GM21723 (cell line): Measurements from ENCODE around the gene TFDP2.

Experiments
- ATAC-seq: cut with Tn5 transposase; IDR thresholded peaks from one replicate; pipeline ENCODE4 v1.9.1; 2021; ENCODE audit warnings: mild to moderate bottlenecking, moderate library complexity; ENCODE audit not compliant: unreplicated experiment

TFDP2 gene

GRCh38 chr3:141972399-141972798 is 176.9 kb downstream of the TFDP2 start:
- ATAC-seq: no peak

- ATAC-seq: no peak
These were observed 177.8 kb downstream of the TFDP2 start for GRCh38 chr3:141971571-141971970.

- ATAC-seq: no peak
These were observed 179.6 kb downstream of the TFDP2 start for GRCh38 chr3:141969711-141970110.

- ATAC-seq: no peak
These were observed 183.9 kb downstream of the TFDP2 start for GRCh38 chr3:141965471-141965870.

GRCh38 chr3:141963301-141963700 is 186.0 kb downstream of the TFDP2 start:
- no peak for ATAC-seq

GRCh38 chr3:141960731-141961130 is 188.6 kb downstream of the TFDP2 start:
- no peak for ATAC-seq

GRCh38 chr3:141959589-141960554 is 189.5 kb downstream of the TFDP2 start:
- ATAC-seq: no peak

- ATAC-seq: no peak
These were observed 194.2 kb downstream of the TFDP2 start for GRCh38 chr3:141955175-141955574.

- no peak for ATAC-seq
These were observed 196.7 kb downstream of the TFDP2 start for GRCh38 chr3:141952611-141953010.

GRCh38 chr3:141950572-141951493 is 198.5 kb downstream of the TFDP2 start:
- no peak for ATAC-seq

GRCh38 chr3:141949972-141950371 is 199.4 kb downstream of the TFDP2 start:
- ATAC-seq: no peak

- no peak for ATAC-seq
These were observed 199.9 kb downstream of the TFDP2 start for GRCh38 chr3:141949399-141949798.

- ATAC-seq: no peak
These were observed 203.4 kb downstream of the TFDP2 start for GRCh38 chr3:141945726-141946485.

- ATAC-seq: no peak
These were observed 207.3 kb downstream of the TFDP2 start for GRCh38 chr3:141942006-141942405.

GRCh38 chr3:141941093-141941492 is 208.3 kb downstream of the TFDP2 start:
- ATAC-seq: no peak

- ATAC-seq: no peak
These were observed 209.1 kb downstream of the TFDP2 start for GRCh38 chr3:141940194-141940776.

GRCh38 chr3:141939759-141940158 is 209.6 kb downstream of the TFDP2 start:
- no peak for ATAC-seq

- no peak for ATAC-seq
These were observed 211.3 kb downstream of the TFDP2 start for GRCh38 chr3:141938011-141938500.

- no peak for ATAC-seq
These were observed 215.0 kb downstream of the TFDP2 start for GRCh38 chr3:141934354-141934753.
